Astrocyte of the spinal cord (primary cell): Measurements from ENCODE around the gene ANKMY1.
"Not testable (repeated sequence)": the region's sequence is repeated elsewhere in the genome, so short reads cannot be mapped to it uniquely, and the experiment has no call there.

Source experiments
- DNase-seq: peaks from one replicate; pipeline ENCODE4 v3.0.0; 2011; ENCODE audit warnings: low read depth, low spot score
- H3K4me3 ChIP-seq: 2 replicates; pipeline ENCODE4 v1.5.1; 2011; ENCODE audit warnings: low read depth, mild to moderate bottlenecking, low read length, moderate library complexity
- in situ Hi-C: cut with HindIII; loops from 2 replicates; pipeline ENCODE4 v1.10.0; 2017; ENCODE audit warnings: low sequenced_read_pairs
- TF ChIP-seq, protein P1 (sequence below): IDR thresholded peaks from 2 replicates; pipeline ENCODE4 v1.5.1; 2012; ENCODE audit warnings: low read depth, mild to moderate bottlenecking, low read length, inconsistent platforms

The ANKMY1 gene

DNA sequence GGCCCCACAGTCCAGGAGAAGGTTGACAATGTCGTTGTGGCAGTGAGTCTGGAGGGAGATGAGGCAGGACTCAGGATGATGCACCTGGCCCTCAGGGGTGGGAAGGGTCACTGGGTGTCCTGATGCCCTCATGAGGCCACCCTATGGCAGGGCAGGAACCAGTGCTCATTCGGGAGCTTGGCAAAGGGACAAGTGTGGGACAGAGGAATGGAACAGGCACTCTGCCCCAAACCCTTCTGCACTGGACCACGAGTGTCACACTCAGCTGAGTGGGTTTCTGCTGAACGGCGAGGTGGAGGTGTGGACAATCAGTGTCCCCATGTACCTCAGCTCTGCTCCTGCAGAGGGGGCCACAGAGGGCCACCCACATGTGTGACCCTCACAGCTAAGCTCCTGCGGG, 32.0 kb downstream of the ANKMY1 start:
- in situ Hi-C loops, result no loop called here
- TF ChIP-seq, protein P1, sequence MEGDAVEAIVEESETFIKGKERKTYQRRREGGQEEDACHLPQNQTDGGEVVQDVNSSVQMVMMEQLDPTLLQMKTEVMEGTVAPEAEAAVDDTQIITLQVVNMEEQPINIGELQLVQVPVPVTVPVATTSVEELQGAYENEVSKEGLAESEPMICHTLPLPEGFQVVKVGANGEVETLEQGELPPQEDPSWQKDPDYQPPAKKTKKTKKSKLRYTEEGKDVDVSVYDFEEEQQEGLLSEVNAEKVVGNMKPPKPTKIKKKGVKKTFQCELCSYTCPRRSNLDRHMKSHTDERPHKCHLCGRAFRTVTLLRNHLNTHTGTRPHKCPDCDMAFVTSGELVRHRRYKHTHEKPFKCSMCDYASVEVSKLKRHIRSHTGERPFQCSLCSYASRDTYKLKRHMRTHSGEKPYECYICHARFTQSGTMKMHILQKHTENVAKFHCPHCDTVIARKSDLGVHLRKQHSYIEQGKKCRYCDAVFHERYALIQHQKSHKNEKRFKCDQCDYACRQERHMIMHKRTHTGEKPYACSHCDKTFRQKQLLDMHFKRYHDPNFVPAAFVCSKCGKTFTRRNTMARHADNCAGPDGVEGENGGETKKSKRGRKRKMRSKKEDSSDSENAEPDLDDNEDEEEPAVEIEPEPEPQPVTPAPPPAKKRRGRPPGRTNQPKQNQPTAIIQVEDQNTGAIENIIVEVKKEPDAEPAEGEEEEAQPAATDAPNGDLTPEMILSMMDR, result no peak
- no peak overlapping the region for H3K4me3 ChIP-seq
- no peak for DNase-seq

DNA sequence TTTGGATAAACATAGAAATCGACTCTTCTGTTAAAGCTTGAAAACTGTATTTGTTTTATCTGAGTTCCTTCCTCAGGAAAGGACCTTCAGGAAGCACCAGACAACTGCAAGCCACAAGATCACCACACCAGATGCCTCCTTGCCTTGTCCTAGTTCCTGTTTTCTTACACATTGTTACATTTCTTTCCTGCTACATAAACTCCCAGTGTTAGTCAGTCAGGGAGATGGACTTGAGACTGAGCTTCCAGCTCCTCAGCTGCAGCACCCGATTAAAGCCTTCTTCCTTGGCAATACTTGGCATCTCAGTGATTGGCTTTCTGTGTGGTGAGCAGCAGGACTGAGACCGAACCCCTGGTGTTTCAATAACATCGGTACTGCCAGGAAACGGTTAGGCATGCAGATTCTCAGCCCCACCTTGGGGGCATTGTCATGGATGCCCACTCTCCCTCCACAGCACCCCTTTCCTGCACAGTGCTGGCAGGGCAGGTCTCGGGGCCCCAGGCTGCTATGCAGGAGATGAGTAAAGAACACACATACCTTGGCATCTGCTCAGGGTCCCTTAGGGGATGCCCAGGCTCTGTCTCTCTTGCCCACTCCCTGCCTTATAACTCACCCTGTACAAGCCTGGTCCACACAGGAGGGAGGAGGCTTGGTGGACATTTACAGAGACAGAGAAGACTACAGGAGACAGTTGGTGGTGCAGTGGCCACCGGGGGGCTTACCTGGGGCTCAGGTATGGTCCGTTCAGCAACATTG, 32.6 kb downstream of the ANKMY1 start:
- no peak for DNase-seq
- in situ Hi-C loops, result no loop called here
- H3K4me3 ChIP-seq, result no peak overlapping the region
- TF ChIP-seq, protein P1, result no peak

DNA sequence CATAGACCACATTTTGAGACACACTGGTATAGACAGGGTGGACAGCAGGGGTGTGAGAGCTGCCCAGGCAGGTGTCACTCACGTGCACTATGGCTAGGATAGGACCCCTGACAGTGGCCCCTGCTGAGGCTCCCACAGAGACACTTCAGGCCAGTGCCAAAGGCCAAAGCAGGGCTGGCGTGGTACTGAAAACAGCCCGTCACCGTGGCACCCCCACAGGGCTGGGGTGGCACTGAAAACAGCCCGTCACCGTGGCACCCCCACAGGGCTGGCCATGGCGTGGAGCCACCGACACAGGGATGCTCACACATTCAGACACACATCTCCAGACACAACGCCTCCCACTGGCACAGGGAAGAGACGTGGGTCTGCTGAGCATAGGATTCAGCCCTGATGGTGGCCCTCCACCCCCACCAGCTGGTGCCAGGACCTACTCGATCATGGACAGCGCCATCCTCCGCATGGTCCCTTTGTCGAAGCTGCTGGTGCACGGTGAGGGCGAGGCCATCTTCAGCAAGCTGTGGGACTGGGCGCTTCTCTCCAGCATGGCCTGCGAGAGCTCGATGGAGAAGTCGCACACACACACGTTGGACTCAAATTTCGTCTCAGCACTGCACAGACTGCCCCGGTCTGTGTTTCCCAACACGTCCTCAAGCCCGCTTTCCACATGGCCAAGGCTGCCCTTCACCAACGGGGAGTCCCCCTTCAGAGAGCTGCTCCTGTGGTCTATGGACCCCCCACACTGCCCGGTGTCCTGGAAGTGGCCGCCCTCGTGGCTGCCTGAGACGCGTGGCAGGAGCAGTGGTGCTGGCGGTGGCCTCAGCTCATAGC, 34.1 kb downstream of the ANKMY1 start:
- TF ChIP-seq, protein P1, result no peak
- in situ Hi-C loops, result no loop called here
- no peak for DNase-seq
- H3K4me3 ChIP-seq, result no peak overlapping the region

DNA sequence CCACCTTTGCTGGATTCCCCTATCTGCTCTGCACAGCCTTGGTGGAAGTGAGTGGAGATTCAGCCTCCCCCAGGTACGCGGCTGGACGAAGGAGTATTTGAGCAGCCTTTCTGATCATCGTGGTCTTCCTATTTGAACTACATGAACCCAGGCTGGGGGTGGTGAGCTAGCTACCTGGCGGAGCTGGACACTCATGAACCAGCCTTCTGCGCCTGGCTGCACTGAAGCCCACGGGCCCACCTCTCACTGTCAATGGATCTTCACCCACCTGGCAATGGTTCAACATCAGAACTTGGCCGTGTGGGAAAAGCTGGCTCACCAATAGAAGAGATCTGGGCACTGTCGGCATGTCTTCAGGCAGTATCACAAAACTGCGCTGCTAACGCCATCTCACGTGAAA, 35.4 kb downstream of the ANKMY1 start:
- no peak for DNase-seq
- in situ Hi-C loops, result no loop called here
- TF ChIP-seq, protein P1, result no peak
- no peak overlapping the region for H3K4me3 ChIP-seq

DNA sequence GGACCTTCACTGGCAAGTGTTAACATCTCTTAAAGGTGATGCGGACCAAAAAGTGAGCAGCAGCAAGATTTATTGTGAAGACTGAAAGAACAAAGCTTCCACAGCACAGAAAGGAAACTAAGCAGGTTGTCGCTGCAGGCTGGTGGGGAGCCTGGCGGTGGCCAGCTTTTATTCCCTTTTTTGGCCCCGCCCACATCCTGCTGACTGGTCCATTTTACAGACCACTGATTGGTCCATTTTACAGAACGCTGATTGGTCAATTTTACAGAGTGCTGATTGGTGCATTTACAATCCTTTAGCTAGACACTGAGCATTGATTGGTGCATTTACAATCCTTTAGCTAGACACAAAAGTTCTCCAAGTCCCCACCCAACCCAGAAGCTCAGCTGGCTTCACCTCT, 35.9 kb downstream of the ANKMY1 start:
- DNase-seq, H3K4me3 ChIP-seq, in situ Hi-C loops: not testable (repeated sequence)

DNA sequence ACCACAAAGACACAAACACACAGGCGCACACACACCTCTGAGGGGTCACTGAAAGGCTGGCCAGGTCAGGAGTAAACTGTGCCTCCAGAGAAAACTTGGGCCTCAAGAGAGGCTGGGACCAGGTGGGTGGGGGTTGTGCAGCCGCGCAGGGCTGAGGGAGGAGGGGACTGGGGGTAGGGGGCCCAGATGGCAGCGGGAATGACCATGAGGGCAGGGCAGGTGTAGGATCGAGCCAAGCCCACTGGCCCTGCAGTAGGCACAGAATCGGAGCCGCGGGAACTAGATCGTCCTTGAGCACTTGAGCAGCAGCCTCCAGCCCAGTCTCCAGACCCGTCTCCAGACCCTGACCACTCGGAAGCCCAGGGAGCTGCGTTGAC, 36.8 kb downstream of the ANKMY1 start:
- in situ Hi-C loops, result no loop called here
- no peak overlapping the region for H3K4me3 ChIP-seq
- DNase-seq, result no peak
- TF ChIP-seq, protein P1, result no peak
